ENCODE data around the gene SHOC2. TPM values are rescaled to one million over a fixed set of nuclear protein-coding genes. Genes with fewer than 3 reads are reported as not detected.

The SHOC2 gene
- total and polyA plus RNA-seq, 8 donors: 8.4 to 39.8 (median 24.0) TPM

- Histone ChIP-seq H3K27ac (no peak overlapping the region), H3K27me3 (no peaks in the 10 kb centered on the region), H3K9me3 (no peaks in the 10 kb centered on the region), H3K4me3 (no peak overlapping the region), H3K36me3 (peaks cover 0 to 19% (median 19%) of the 10 kb centered on the region in 3 donors), H3K4me1 (peaks cover 0 to 26% (median 17%) of the 10 kb centered on the region in 3 donors)
- ATAC-seq (peak; percentile 15 to 40 (median 20)), FAIRE-seq (no peak), DNase-seq (no peak)
- intact Hi-C loops (cut with DNase I): loop anchor here in 1 of 3 donors (10.0 kb wide), 1 partner anchor 159 kb away; no protein-coding TSS in a partner anchor
- no peak for TF ChIP-seq CTCF (IDR thresholded peaks at IDR 0.05)
- 55 to 64% methylated on average over 3 of the region's 3 CpGs for WGBS, 2 donors
Measured at GRCh38 chr10:110903280-110904278, 15.8 kb upstream of the SHOC2 start.

GRCh38 chr10:110910138-110910537, 9.3 kb upstream of the SHOC2 start:
- H3K27me3 ChIP-seq: no peaks in the 10 kb centered on the region
- no peak overlapping the region for H3K27ac ChIP-seq
- H3K4me3 ChIP-seq: no peak overlapping the region
- H3K4me1 ChIP-seq: peaks cover 0 to 6% (median 4%) of the 10 kb centered on the region in 3 donors
- no peaks in the 10 kb centered on the region for H3K9me3 ChIP-seq
- H3K36me3 ChIP-seq: no peaks in the 10 kb centered on the region
- TF ChIP-seq CTCF (IDR thresholded peaks at IDR 0.05): no peak
- WGBS, 2 donors: 63 to 73% methylated on average over 4 of the region's 4 CpGs
- FAIRE-seq (no peak), ATAC-seq (peak in 3 of 4 donors; percentile 8 to 25 (median 21)), DNase-seq (no peak)
- intact Hi-C loops (cut with DNase I): no loop called here

- Histone ChIP-seq H3K4me1 (peaks cover 11 to 26% (median 26%) of the 10 kb centered on the region in 3 donors), H3K36me3 (no peaks in the 10 kb centered on the region), H3K27me3 (no peaks in the 10 kb centered on the region), H3K27ac (no peak overlapping the region), H3K9me3 (no peaks in the 10 kb centered on the region), H3K4me3 (no peak overlapping the region)
- ATAC-seq (no peak), FAIRE-seq (no peak), DNase-seq (no peak)
- intact Hi-C loops (cut with DNase I): no loop called here
- no peak for TF ChIP-seq CTCF (IDR thresholded peaks at IDR 0.05)
- WGBS, 2 donors: 51 to 52% methylated on average over 3 of the region's 3 CpGs
Measured at GRCh38 chr10:110912374-110912773, 7.0 kb upstream of the SHOC2 start.

GRCh38 chr10:110914431-110914830, 5.0 kb upstream of the SHOC2 start:
- no peaks in the 10 kb centered on the region for H3K9me3 ChIP-seq
- TF ChIP-seq CTCF (IDR thresholded peaks at IDR 0.05): no peak
- DNase-seq (no peak), FAIRE-seq (no peak), ATAC-seq (no peak)
- H3K4me1 ChIP-seq: peaks cover 11 to 31% (median 31%) of the 10 kb centered on the region in 3 donors
- intact Hi-C loops (cut with DNase I): no loop called here
- no peaks in the 10 kb centered on the region for H3K27me3 ChIP-seq
- no peaks in the 10 kb centered on the region for H3K36me3 ChIP-seq
- no peak overlapping the region for H3K4me3 ChIP-seq
- WGBS, 2 donors: 74 to 76% methylated on average over 2 of the region's 2 CpGs
- H3K27ac ChIP-seq: no peak overlapping the region

Measured in pancreas (tissue), 10 donors.